ENCODE results near the gene UBE2F. TPM values are rescaled to one million over a fixed set of nuclear protein-coding genes. Genes with fewer than 3 reads are reported as not detected.
A peak's percentile ranks its signal among the peaks of the same experiment; 100 is the strongest.

UBE2F gene
- total and polyA plus RNA-seq, 2 of the 13 experiments (the other 11 are each of a cell fraction or from before 2014, with no cell fraction given), result 35.4 to 73.1 TPM

DNA sequence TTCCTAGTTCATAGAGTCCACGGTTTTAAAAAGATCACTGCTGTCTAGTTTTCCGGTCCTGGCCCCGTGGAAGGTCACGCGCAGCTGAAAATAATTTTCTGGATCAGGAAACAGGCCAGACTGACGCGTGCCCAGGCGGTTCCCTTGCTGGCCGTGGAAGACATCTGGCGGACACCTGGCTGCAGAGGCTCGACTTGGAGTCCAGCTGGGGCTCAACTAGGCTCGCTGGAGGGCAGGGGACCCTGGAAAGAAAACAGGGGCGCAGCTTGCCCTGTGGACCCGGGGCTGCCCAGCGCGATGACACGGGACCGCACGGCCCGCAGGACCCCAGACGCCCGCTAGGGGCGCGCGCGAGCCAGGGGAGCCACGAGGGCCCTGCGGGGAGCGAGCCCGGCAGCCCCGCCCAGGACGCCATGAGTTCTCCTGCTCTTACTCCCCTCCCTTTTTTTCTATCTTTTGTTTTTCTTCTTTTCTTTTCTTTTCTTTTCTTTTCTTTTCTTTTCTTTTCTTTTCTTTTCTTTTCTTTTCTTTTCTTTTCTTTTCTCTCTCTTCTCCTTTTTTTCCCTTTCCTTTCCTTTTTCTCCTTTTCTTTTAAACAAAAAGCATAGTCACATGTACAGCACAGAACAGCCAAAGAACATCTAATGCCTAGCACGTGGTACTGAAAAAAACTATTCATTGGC is 43.2 kb upstream of the UBE2F start (continued):
- TF ChIP-seq ZNF34 (CRISPR knock-in tag; IDR thresholded peaks at IDR 0.05; ENCODE audit: borderline replicate concordance) (no peak), ATF1 (CRISPR knock-in tag; IDR thresholded peaks at IDR 0.05) (no peak), ZNF816 (CRISPR knock-in tag; IDR thresholded peaks at IDR 0.05; ENCODE audit: borderline replicate concordance) (no peak), ZNF253 (CRISPR knock-in tag; IDR thresholded peaks at IDR 0.05; ENCODE audit: borderline replicate concordance) (no peak), XRCC5 (optimal IDR thresholded peaks at IDR 0.05; ENCODE audit: low read length) (peak; percentile 97), ZNF7 (CRISPR knock-in tag; IDR thresholded peaks at IDR 0.05) (no peak), NFIC (IDR thresholded peaks at IDR 0.05; ENCODE audit: low read length) (no peak), AKAP8 (CRISPR knock-in tag; IDR thresholded peaks at IDR 0.05) (no peak), SNAPC2 (CRISPR knock-in tag; IDR thresholded peaks at IDR 0.05) (no peak), BCL6 (CRISPR knock-in tag; IDR thresholded peaks at IDR 0.05) (no peak), ZNF10 (CRISPR knock-in tag; IDR thresholded peaks at IDR 0.05; ENCODE audit: borderline replicate concordance, low read depth) (no peak), ZSCAN22 (CRISPR knock-in tag; IDR thresholded peaks at IDR 0.05) (no peak), NFRKB (IDR thresholded peaks at IDR 0.05) (no peak), ZNF709 (CRISPR knock-in tag; IDR thresholded peaks at IDR 0.05) (no peak), DMAP1 (CRISPR knock-in tag; IDR thresholded peaks at IDR 0.05) (peak; percentile 35; the same call in 1 of the 2 replicates)
- TF ChIP-seq, protein P1, sequence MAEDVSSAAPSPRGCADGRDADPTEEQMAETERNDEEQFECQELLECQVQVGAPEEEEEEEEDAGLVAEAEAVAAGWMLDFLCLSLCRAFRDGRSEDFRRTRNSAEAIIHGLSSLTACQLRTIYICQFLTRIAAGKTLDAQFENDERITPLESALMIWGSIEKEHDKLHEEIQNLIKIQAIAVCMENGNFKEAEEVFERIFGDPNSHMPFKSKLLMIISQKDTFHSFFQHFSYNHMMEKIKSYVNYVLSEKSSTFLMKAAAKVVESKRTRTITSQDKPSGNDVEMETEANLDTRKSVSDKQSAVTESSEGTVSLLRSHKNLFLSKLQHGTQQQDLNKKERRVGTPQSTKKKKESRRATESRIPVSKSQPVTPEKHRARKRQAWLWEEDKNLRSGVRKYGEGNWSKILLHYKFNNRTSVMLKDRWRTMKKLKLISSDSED (CRISPR knock-in tag; IDR thresholded peaks at IDR 0.05), result no peak
- TF ChIP-seq, protein P2, sequence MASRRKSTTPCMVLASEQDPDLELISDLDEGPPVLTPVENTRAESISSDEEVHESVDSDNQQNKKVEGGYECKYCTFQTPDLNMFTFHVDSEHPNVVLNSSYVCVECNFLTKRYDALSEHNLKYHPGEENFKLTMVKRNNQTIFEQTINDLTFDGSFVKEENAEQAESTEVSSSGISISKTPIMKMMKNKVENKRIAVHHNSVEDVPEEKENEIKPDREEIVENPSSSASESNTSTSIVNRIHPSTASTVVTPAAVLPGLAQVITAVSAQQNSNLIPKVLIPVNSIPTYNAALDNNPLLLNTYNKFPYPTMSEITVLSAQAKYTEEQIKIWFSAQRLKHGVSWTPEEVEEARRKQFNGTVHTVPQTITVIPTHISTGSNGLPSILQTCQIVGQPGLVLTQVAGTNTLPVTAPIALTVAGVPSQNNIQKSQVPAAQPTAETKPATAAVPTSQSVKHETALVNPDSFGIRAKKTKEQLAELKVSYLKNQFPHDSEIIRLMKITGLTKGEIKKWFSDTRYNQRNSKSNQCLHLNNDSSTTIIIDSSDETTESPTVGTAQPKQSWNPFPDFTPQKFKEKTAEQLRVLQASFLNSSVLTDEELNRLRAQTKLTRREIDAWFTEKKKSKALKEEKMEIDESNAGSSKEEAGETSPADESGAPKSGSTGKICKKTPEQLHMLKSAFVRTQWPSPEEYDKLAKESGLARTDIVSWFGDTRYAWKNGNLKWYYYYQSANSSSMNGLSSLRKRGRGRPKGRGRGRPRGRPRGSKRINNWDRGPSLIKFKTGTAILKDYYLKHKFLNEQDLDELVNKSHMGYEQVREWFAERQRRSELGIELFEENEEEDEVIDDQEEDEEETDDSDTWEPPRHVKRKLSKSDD (CRISPR knock-in tag; IDR thresholded peaks at IDR 0.05; ENCODE audit: low read depth), result no peak
- TF ChIP-seq, protein P3, sequence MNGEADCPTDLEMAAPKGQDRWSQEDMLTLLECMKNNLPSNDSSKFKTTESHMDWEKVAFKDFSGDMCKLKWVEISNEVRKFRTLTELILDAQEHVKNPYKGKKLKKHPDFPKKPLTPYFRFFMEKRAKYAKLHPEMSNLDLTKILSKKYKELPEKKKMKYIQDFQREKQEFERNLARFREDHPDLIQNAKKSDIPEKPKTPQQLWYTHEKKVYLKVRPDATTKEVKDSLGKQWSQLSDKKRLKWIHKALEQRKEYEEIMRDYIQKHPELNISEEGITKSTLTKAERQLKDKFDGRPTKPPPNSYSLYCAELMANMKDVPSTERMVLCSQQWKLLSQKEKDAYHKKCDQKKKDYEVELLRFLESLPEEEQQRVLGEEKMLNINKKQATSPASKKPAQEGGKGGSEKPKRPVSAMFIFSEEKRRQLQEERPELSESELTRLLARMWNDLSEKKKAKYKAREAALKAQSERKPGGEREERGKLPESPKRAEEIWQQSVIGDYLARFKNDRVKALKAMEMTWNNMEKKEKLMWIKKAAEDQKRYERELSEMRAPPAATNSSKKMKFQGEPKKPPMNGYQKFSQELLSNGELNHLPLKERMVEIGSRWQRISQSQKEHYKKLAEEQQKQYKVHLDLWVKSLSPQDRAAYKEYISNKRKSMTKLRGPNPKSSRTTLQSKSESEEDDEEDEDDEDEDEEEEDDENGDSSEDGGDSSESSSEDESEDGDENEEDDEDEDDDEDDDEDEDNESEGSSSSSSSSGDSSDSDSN (CRISPR knock-in tag; IDR thresholded peaks at IDR 0.05), result no peak
- TF ChIP-seq, protein P4, sequence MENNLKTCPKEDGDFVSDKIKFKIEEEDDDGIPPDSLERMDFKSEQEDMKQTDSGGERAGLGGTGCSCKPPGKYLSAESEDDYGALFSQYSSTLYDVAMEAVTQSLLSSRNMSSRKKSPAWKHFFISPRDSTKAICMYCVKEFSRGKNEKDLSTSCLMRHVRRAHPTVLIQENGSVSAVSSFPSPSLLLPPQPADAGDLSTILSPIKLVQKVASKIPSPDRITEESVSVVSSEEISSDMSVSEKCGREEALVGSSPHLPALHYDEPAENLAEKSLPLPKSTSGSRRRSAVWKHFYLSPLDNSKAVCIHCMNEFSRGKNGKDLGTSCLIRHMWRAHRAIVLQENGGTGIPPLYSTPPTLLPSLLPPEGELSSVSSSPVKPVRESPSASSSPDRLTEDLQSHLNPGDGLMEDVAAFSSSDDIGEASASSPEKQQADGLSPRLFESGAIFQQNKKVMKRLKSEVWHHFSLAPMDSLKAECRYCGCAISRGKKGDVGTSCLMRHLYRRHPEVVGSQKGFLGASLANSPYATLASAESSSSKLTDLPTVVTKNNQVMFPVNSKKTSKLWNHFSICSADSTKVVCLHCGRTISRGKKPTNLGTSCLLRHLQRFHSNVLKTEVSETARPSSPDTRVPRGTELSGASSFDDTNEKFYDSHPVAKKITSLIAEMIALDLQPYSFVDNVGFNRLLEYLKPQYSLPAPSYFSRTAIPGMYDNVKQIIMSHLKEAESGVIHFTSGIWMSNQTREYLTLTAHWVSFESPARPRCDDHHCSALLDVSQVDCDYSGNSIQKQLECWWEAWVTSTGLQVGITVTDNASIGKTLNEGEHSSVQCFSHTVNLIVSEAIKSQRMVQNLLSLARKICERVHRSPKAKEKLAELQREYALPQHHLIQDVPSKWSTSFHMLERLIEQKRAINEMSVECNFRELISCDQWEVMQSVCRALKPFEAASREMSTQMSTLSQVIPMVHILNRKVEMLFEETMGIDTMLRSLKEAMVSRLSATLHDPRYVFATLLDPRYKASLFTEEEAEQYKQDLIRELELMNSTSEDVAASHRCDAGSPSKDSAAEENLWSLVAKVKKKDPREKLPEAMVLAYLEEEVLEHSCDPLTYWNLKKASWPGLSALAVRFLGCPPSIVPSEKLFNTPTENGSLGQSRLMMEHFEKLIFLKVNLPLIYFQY (CRISPR knock-in tag; IDR thresholded peaks at IDR 0.05; ENCODE audit: borderline replicate concordance), result no peak
- TF ChIP-seq, protein P5, sequence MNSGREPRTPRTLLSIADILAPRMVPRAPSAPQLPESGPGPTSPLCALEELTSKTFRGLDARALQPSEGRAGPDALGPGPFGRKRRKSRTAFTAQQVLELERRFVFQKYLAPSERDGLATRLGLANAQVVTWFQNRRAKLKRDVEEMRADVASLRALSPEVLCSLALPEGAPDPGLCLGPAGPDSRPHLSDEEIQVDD (CRISPR knock-in tag; IDR thresholded peaks at IDR 0.05; ENCODE audit: borderline replicate concordance), result no peak
